GOT3 (cell line): ENCODE data around the gene PDGFRB.

ENCODE experiments used
- DNase-seq: peaks from one replicate; lab custom pipeline; 2025; ENCODE audit warnings: mixed read lengths; lab: John Stamatoyannopoulos, UW

Gene PDGFRB

DNA sequence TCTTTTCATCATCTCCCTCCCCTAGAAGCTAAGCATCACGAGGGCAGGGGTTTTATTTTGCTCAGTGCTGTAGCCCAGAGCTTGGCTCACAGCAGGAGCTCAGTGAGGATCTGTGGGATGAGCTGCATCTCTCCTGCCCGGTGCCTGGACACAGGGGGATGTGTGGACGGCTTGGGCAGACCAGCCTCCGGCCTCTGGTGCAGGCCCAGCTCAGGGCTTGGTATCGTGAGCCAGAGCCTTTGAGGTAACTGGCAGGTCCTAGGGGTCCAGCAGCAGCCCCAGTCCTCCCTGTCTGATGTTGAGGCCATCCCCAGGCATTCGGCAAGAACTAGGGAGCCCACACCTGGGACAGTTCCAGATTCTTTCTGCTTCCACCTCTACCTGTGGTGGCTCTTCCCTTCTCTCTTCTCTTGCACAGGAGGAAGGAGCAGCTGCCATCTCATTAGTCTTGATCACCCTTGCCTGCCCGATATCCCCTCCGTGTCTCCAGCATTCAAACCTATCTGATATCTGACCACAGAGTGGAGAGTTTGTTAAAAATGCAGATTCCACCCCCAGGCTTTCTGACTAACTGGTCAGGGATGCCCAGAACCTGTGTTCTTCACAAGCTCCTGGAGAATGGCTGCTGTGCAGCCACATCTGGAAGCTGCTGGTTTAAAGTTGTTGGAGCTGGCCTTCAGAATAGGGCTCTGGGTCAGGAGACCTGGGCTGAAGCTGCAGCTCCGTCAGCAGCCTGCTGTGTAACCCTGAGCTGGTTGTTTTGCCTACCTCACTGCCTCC, 26.3 kb upstream of the PDGFRB start:
- no peak for DNase-seq

- DNase-seq = no peak
These were observed 25.4 kb upstream of the PDGFRB start for GRCh38 chr5:150181027-150181426.

DNA sequence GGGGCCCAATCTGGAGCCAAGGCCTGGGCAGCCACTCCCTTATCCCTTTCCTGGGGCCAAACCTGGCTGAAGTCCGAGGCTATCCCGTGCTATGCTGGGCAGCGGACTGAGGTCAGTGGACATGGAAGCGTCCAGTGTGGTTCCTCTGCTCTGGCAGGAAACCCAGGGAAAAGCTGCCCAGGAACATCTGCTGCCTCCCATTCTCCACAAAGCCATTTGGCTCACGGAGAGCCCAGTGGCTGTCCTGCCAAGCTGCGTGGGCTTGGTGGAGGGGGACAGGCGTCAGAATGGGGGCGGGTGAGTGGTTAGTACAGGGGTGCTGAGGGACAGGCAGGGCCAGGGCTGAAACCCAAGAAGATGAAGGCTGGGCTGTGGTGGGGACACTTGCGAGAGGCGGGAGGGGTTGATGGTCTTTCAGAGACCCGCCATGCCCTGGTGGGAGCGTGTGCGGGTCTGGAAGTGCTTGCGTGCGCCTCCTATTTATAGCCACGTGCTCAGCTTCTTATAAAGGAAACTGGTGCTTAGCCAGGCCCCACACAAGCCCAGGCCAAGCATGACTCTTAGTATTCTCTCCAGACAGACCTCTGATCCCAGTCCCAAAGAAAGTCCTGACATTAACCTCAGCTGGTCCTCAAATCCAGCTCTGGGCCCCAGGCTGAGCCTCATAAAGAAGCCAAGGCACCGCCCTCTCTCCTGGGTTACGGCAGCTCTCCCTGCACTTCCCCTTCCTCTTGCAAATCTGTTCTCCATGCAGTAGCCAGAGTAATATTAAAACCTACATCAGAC, 24.8 kb upstream of the PDGFRB start:
- DNase-seq = no peak

DNA sequence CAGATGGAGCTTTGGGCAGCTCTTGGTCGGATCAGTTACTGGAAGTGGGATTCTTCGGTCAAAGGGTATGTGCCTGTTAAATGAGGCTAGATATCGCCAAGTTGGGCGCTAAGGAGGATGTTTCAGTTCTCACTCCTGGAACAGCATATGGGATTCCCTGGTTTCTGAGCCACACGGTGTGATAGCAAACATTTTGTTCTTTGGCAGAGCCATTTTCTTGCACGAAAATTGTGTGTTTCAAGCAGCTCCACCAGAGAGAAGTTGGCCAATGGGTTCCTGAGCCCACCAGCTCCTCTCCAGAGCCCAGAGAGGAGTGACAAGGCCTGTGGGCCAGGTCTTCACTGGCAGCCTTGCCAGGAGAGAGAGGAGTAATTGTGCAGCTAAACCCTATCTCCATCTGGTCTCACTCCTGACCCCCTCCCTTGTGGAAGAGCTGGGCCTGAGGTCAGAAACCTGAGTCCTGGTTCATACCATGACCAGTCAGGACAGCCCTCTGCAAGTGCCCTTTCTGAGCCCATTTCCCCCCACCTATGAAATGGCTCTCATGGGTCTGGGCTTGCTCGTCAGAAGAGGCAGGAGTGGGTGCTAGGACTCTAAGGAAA, 23.5 kb upstream of the PDGFRB start:
- no peak for DNase-seq

DNA sequence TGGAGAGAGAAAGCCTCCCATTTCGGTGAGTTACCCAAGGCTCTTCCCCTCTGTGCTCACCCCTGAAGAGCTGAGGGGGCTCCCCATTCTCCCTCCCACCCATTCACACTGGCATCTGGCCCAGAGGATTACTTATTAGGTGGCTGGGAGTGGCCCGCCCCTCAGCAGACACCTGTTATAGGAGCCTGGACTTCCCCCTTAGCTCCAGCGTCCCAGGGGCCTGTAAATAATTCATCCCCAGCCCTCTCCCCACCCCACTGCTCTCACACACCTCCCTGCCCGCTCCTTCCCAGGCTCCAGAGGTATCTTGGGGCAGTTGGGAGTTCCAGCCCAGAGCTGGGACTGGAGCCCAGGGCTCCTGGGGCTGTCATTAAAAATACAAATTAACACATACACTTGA, 22.6 kb upstream of the PDGFRB start:
- DNase-seq = no peak

- DNase-seq = no peak
These were observed 22.1 kb upstream of the PDGFRB start for GRCh38 chr5:150177721-150178120.

GRCh38 chr5:150176745-150177477, 21.3 kb upstream of the PDGFRB start:
- no peak for DNase-seq

DNA sequence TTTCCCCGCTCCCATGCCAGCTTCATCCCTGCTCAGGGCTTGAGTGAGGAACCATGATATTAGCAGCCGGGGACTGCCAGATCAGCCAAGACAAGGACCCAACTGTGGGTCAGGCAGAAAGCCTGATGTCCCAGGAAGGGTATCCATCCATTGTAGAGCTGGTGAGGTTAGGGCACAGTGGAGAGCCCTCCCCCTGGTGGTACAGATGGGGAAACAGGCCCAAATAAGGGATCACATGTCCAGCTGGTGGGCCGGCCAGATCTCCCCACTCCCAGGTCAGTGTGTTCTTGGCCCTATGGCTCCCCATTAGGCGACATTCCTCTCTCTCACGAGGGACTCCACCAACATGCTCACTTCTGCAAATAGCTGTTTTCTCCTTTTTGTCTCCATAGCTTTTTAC, 19.9 kb upstream of the PDGFRB start:
- no peak for DNase-seq

DNA sequence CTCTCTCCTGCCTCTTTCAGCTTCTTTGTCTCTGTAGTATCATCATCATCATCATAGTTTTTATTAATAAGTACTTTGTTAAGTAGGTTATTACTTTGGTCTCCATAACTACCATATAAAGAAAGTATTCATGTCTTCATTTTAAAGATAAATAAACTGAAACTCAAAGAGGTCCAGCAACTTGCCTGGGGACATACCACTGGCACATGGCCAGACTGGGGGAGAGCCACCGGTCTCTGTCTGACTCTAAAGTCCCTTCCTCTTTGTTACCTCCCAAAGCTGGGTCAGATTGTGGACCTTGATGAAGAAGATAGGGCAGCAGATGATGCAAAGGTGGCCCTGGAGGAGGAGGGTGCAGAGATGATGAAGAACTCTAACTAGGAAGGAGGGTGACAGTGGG, 19.4 kb upstream of the PDGFRB start:
- no peak for DNase-seq

- no peak for DNase-seq
These were observed 18.6 kb upstream of the PDGFRB start for GRCh38 chr5:150174285-150174684.

GRCh38 chr5:150173161-150173560, 17.5 kb upstream of the PDGFRB start:
- DNase-seq = no peak

GRCh38 chr5:150172556-150172955, 16.9 kb upstream of the PDGFRB start:
- DNase-seq = no peak

GRCh38 chr5:150172145-150172544, 16.5 kb upstream of the PDGFRB start:
- DNase-seq = no peak

- DNase-seq = no peak
These were observed 13.2 kb upstream of the PDGFRB start for GRCh38 chr5:150168864-150169263.

- no peak for DNase-seq
These were observed 12.3 kb upstream of the PDGFRB start for GRCh38 chr5:150167908-150168307.

DNA sequence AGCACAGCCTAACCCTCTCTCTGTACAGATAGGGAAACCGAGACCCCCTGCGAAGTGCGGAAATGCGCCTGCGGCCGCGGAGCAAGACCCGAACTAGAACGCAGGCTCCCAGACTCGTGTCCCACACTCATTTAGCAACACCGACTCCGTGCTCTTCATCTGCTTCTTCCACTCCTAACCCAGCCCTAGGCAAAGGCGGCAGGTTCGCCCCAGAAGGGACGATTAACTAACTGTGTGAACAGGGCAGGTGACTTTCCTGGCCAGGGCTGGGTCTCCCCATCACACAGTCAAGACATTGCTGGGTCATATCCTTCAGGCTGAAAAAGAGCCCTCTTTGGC, 11.8 kb upstream of the PDGFRB start:
- DNase-seq = no peak

- no peak for DNase-seq
These were observed 11.2 kb upstream of the PDGFRB start, which contains the start of gene CDX1 for GRCh38 chr5:150166650-150167511. Gene CDX1 (plus strand): TSS chr5:150166778. CDS start chr5:150166877, 99 bp downstream.

- no peak for DNase-seq
These were observed 10.5 kb upstream of the PDGFRB start for GRCh38 chr5:150166037-150166649.

DNA sequence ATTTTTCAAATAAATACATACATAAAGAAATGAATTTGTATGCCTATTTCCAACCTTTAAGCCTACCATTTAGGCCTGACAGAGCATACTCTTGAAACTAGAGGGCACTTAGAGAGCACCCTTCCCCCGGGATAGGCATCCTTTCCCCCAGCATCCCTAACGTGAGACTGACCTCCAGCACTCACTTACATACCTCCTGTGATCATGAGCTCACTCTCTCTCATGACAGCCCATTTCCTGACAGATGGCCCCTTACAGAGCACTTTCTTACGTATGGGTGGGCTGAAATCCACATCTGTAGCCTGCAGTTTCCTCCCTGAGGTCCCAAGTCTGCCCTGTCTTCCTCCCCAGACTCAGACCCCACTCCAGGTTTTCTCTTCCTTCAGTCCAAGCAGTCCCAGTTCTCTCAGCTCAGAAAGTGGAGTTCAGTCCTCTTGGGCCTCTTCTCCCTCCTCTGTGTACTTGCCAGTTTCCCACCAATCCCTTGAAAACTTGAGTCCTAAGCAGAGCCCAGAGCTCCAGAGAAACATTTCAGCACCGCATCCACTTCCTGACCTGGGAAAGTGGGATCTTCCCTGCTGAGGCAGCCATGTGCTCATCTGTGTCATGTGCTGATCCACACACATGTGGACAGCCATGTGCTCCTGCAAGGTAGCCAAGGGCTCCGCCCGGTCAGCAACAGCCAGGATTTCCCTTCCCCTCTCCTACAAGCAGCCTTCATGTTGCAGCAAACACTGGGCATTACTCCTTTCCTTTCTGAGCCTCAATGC, 8.8 kb upstream of the PDGFRB start:
- no peak for DNase-seq

DNA sequence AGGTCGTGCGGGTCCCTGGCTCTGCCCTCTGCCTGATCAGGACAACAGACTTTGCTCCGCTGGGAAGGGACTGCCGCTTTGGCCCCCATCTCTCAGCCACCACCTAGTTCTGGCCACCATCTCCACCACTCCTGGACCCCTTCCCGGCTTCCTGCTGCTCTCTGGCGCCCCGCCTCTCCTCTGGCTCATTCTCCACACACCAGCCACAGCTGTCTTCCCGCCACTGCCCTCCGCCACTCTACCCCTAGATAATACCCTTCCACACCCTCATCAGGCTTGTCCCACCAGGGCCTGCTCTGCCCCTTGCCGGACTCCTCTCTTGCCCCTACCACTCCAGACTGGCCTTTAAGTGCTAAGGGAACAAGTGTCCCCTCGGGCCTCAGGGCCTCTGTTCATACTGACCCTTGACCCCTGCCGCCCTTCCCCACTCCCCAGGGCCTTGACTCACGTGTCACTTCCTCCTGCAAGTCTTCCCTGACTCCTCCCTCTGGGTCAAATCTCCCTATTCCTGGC, 8.0 kb upstream of the PDGFRB start:
- DNase-seq = no peak
